SK-N-SH treated with all-trans-retinoic acid at 6 μM for 48 hours (cell line): ENCODE data around the gene CFAP221.

Source experiments
- ARNTL ChIP-seq: fragments of 450-650 bp; formaldehyde crosslinking; IDR thresholded peaks from 2 replicates; pipeline ENCODE4 v1.5.0; 2020; ENCODE audit warnings: low read depth, mild to moderate bottlenecking, moderate library complexity, borderline replicate concordance
- CSDC2 ChIP-seq: fragments of 250-450 bp; sonication (Bioruptor Pico); IDR thresholded peaks from 2 replicates; pipeline ENCODE4 v1.5.0; 2020; ENCODE audit warnings: mild to moderate bottlenecking, moderate library complexity
- ESRRG ChIP-seq: fragments of 250-450 bp; sonication (Bioruptor Pico); IDR thresholded peaks from 2 replicates; pipeline ENCODE4 v1.6.1; 2021; ENCODE audit warnings: mild to moderate bottlenecking
- GLIS3 ChIP-seq: fragments of 250-450 bp; sonication (Bioruptor Pico); IDR thresholded peaks from 2 replicates; pipeline ENCODE4 v1.5.0; 2020; ENCODE audit warnings: mild to moderate bottlenecking, moderate library complexity
- OSR1 ChIP-seq: fragments of 250-450 bp; sonication (Bioruptor Pico); IDR thresholded peaks from 2 replicates; pipeline ENCODE4 v1.8.0; 2022; ENCODE audit warnings: moderate library complexity, mild to moderate bottlenecking, inconsistent platforms
- PPARA ChIP-seq: fragments of 250-450 bp; sonication (Bioruptor Pico); IDR thresholded peaks from 2 replicates; pipeline ENCODE4 v1.5.0; 2020; ENCODE audit warnings: mild to moderate bottlenecking, borderline replicate concordance
- RARB ChIP-seq: fragments of 250-450 bp; sonication (Bioruptor Pico); IDR thresholded peaks from 2 replicates; pipeline ENCODE4 v1.8.0; 2021; ENCODE audit warnings: mild to moderate bottlenecking, moderate library complexity
- SNAI2 ChIP-seq: fragments of 250-450 bp; sonication (Bioruptor Pico); IDR thresholded peaks from 2 replicates; pipeline ENCODE4 v1.5.0; 2020; ENCODE audit warnings: mild to moderate bottlenecking, moderate library complexity
- ZC3H10 ChIP-seq: fragments of 250-450 bp; sonication (Bioruptor Pico); IDR thresholded peaks from 2 replicates; pipeline ENCODE4 v1.5.1; 2021; ENCODE audit warnings: mild to moderate bottlenecking, moderate library complexity
- TF ChIP-seq, protein P1 (sequence below): fragments of 250-450 bp; sonication (Bioruptor Pico); IDR thresholded peaks from 2 replicates; pipeline ENCODE4 v1.5.0; 2020; ENCODE audit warnings: mild to moderate bottlenecking, moderate library complexity
- TF ChIP-seq, protein P2 (sequence below): fragments of 250-450 bp; sonication (Bioruptor Pico); IDR thresholded peaks from 2 replicates; pipeline ENCODE4 v1.5.1; 2020; ENCODE audit warnings: low read depth, mild to moderate bottlenecking, moderate library complexity
- TF ChIP-seq, protein P3 (sequence below): fragments of 250-450 bp; sonication (Bioruptor Pico); IDR thresholded peaks from 2 replicates; pipeline ENCODE4 v1.8.0; 2020; ENCODE audit warnings: mild to moderate bottlenecking, moderate library complexity, borderline replicate concordance

DNA sequence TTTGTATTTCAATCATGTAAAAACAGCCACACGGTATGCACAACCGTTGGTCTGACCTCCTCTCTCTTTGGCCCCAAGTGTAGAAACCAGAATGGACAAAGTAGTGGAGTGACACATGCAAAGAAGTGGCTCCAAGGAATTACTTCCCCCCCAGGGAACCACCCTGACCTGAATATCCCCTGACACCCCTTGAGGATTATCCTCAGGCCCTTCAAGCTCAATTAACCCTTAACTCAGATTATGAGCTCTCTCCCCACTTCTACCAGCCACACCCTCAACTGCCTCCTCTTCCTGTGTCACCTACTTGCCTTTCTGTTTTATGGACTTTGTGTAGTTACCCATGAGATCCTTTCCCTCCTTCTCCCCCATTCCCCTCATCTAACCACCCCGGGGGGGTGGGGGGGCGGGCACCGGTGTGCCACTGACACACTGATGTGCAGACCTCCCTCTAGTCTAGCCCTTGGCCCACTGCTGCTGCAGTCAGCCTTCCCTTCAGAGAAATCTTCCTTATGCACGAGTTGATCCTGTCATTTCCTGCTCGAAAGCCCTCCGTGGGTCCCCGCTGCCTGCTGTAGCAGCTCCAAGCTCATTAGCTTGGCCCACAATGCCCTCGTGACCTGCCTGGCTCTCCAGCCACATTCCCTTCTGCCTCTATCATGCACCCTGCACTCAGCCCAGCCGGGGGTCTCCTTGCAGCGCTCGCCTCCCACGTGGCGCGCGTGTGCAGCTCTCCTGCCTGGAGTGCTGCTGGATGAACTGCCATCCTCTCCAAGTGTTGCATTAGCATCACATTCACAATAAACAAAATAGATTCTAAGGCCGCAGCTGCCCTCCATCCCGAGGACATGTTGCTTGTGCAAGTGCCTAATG, 94.7 kb downstream of the CFAP221 start:
- TF ChIP-seq GLIS3 (CRISPR knock-in tag) (no peak), ZC3H10 (no peak), RARB (no peak), PPARA (CRISPR knock-in tag) (no peak), OSR1 (no peak), CSDC2 (no peak), ARNTL (CRISPR knock-in tag) (no peak), ESRRG (no peak), SNAI2 (CRISPR knock-in tag) (no peak)
- TF ChIP-seq, protein P1, sequence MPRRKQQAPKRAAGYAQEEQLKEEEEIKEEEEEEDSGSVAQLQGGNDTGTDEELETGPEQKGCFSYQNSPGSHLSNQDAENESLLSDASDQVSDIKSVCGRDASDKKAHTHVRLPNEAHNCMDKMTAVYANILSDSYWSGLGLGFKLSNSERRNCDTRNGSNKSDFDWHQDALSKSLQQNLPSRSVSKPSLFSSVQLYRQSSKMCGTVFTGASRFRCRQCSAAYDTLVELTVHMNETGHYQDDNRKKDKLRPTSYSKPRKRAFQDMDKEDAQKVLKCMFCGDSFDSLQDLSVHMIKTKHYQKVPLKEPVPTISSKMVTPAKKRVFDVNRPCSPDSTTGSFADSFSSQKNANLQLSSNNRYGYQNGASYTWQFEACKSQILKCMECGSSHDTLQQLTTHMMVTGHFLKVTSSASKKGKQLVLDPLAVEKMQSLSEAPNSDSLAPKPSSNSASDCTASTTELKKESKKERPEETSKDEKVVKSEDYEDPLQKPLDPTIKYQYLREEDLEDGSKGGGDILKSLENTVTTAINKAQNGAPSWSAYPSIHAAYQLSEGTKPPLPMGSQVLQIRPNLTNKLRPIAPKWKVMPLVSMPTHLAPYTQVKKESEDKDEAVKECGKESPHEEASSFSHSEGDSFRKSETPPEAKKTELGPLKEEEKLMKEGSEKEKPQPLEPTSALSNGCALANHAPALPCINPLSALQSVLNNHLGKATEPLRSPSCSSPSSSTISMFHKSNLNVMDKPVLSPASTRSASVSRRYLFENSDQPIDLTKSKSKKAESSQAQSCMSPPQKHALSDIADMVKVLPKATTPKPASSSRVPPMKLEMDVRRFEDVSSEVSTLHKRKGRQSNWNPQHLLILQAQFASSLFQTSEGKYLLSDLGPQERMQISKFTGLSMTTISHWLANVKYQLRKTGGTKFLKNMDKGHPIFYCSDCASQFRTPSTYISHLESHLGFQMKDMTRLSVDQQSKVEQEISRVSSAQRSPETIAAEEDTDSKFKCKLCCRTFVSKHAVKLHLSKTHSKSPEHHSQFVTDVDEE: no peak
- TF ChIP-seq, protein P2, sequence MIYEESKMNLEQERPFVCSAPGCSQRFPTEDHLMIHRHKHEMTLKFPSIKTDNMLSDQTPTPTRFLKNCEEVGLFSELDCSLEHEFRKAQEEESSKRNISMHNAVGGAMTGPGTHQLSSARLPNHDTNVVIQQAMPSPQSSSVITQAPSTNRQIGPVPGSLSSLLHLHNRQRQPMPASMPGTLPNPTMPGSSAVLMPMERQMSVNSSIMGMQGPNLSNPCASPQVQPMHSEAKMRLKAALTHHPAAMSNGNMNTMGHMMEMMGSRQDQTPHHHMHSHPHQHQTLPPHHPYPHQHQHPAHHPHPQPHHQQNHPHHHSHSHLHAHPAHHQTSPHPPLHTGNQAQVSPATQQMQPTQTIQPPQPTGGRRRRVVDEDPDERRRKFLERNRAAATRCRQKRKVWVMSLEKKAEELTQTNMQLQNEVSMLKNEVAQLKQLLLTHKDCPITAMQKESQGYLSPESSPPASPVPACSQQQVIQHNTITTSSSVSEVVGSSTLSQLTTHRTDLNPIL: no peak
- TF ChIP-seq, protein P3, sequence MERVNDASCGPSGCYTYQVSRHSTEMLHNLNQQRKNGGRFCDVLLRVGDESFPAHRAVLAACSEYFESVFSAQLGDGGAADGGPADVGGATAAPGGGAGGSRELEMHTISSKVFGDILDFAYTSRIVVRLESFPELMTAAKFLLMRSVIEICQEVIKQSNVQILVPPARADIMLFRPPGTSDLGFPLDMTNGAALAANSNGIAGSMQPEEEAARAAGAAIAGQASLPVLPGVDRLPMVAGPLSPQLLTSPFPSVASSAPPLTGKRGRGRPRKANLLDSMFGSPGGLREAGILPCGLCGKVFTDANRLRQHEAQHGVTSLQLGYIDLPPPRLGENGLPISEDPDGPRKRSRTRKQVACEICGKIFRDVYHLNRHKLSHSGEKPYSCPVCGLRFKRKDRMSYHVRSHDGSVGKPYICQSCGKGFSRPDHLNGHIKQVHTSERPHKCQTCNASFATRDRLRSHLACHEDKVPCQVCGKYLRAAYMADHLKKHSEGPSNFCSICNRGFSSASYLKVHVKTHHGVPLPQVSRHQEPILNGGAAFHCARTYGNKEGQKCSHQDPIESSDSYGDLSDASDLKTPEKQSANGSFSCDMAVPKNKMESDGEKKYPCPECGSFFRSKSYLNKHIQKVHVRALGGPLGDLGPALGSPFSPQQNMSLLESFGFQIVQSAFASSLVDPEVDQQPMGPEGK (CRISPR knock-in tag): no peak
